Panc1 (cell line): ENCODE results near the gene NUDT2.

ENCODE experiments used
- CTCF ChIP-seq: fragments of 450-650 bp; IDR thresholded peaks from 2 replicates; pipeline ENCODE4 v1.5.1; 2017; ENCODE audit warnings: mild to moderate bottlenecking
- REST ChIP-seq, 2 experiments: IDR thresholded peaks; 2 replicates each; pipeline ENCODE4 v1.6.1; 2011 to 2012; ENCODE audit warnings: low read depth in 2 of 2, control low read depth in 1 of 2, low read length in 1 of 2, mild to moderate bottlenecking in 1 of 2, moderate library complexity in 1 of 2; ENCODE audit not compliant: insufficient read depth in 1 of 2

GRCh38 chr9:34373749-34374148 is 44.4 kb downstream of the NUDT2 start:
- no peak for TF ChIP-seq CTCF
- no peak for TF ChIP-seq REST (IDR thresholded peaks at IDR 0.05; ENCODE audit: insufficient read depth in 1 of 2, low read depth in 2 of 2, low read length in 1 of 2)
